SK-N-MC (cell line): ENCODE results near the gene SPATA13.

Source experiments
- EZH2 ChIP-seq: fragments of 200-600 bp; sonication (generic); IDR thresholded peaks from one replicate; pipeline ENCODE4 v1.6.1; 2017; ENCODE audit warnings: antibody characterized with exemption
- FOXP2 ChIP-seq: optimal IDR thresholded peaks from 2 replicates; pipeline ENCODE3; 2011; ENCODE audit warnings: mild to moderate bottlenecking, moderate library complexity; ENCODE audit not compliant: insufficient read depth; ENCODE audit errors: extremely low read length, control extremely low read depth
- POLR2AphosphoS5 ChIP-seq: IDR thresholded peaks from 2 replicates; pipeline ENCODE4 v1.6.1; 2012; ENCODE audit warnings: mild to moderate bottlenecking, low read depth, low read length, borderline replicate concordance

GRCh38 chr13:24308068-24308445 is 147.5 kb downstream of the SPATA13 start:
- TF ChIP-seq FOXP2 (no peak), EZH2 (no peak), POLR2AphosphoS5 (no peak)
